HepG2 (cell line): Measurements from ENCODE around the gene GRIK2.

Source experiments
- NCOA1 ChIP-seq: sonication (generic); formaldehyde crosslinking; IDR thresholded peaks from 2 replicates; pipeline ENCODE4 v1.9.0; 2021; ENCODE audit warnings: missing genetic modification reagents
- NR0B2 ChIP-seq: sonication (generic); formaldehyde crosslinking; IDR thresholded peaks from 2 replicates; pipeline ENCODE4 v1.4.0; 2020; ENCODE audit warnings: mild to moderate bottlenecking, missing genetic modification reagents

- TF ChIP-seq NR0B2 (CRISPR knock-in tag) (no peak), NCOA1 (CRISPR knock-in tag) (no peak)
These were observed 261.6 kb downstream of the GRIK2 start for GRCh38 chr6:101655109-101655508.
